Loucy (cell line): Measurements from ENCODE around the gene FSTL5.

ENCODE experiments used
- H2AFZ ChIP-seq: fragments of 200-600 bp; sonication (generic); 2 replicates; pipeline ENCODE4 v1.6.0; 2016; ENCODE audit warnings: antibody characterized with exemption, mild to moderate bottlenecking, low read length, moderate library complexity
- H3F3A ChIP-seq: fragments of 200-600 bp; 2 replicates; pipeline ENCODE4 v1.6.0; 2016; ENCODE audit warnings: antibody characterized with exemption, low read depth, mild to moderate bottlenecking
- H3K27me3 ChIP-seq: fragments of 200-600 bp; sonication (generic); 2 replicates; pipeline ENCODE4 v1.6.1; 2014; ENCODE audit warnings: low read length, mild to moderate bottlenecking; ENCODE audit not compliant: insufficient read depth, poor library complexity, severe bottlenecking
- H3K36me3 ChIP-seq: fragments of 200-600 bp; sonication (generic); 2 replicates; pipeline ENCODE4 v1.6.1; 2016; ENCODE audit warnings: low read length; ENCODE audit not compliant: insufficient read depth
- H3K4me1 ChIP-seq: fragments of 200-600 bp; sonication (generic); 2 replicates; pipeline ENCODE4 v1.5.1; 2014; ENCODE audit warnings: low read length, mild to moderate bottlenecking; ENCODE audit not compliant: insufficient read depth, poor library complexity, severe bottlenecking
- H3K4me2 ChIP-seq: fragments of 200-600 bp; sonication (generic); 2 replicates; pipeline ENCODE4 v1.6.0; 2014; ENCODE audit warnings: antibody characterized with exemption, low read length, low read depth, mild to moderate bottlenecking; ENCODE audit not compliant: poor library complexity, severe bottlenecking
- H3K4me3 ChIP-seq: fragments of 200-600 bp; sonication (generic); 2 replicates; pipeline ENCODE4 v1.5.1; 2014; ENCODE audit warnings: low read length, mild to moderate bottlenecking, mixed read lengths; ENCODE audit not compliant: poor library complexity, severe bottlenecking
- H3K79me2 ChIP-seq: fragments of 200-600 bp; sonication (generic); 2 replicates; pipeline ENCODE4 v1.6.1; 2014; ENCODE audit warnings: low read length; ENCODE audit not compliant: insufficient read depth
- H3K9ac ChIP-seq: fragments of 200-600 bp; sonication (generic); 2 replicates; pipeline ENCODE4 v1.6.0; 2014; ENCODE audit warnings: mild to moderate bottlenecking, low read depth, low read length, moderate library complexity; ENCODE audit not compliant: poor library complexity, severe bottlenecking
- H3K9me2 ChIP-seq: fragments of 200-600 bp; sonication (generic); replicated peaks from 2 replicates; pipeline ENCODE4 v1.6.1; 2016; ENCODE audit warnings: low read depth, low read length, mixed read lengths
- H3K9me3 ChIP-seq: fragments of 200-600 bp; sonication (generic); 2 replicates; pipeline ENCODE4 v1.6.1; 2014; ENCODE audit warnings: mild to moderate bottlenecking, antibody characterized with exemption, low read length, low read depth; ENCODE audit not compliant: insufficient read depth
- H4K20me1 ChIP-seq: fragments of 200-600 bp; sonication (generic); 2 replicates; pipeline ENCODE4 v1.6.0; 2014; ENCODE audit warnings: antibody characterized with exemption, low read length, mild to moderate bottlenecking; ENCODE audit not compliant: insufficient read depth, poor library complexity, severe bottlenecking
- EZH2phosphoT487 ChIP-seq: fragments of 200-600 bp; IDR thresholded peaks from 2 replicates; pipeline ENCODE4 v1.6.1; 2018; ENCODE audit warnings: antibody characterized with exemption, mild to moderate bottlenecking, moderate library complexity, borderline replicate concordance
- TF ChIP-seq, protein P1 (sequence below): fragments of 200-600 bp; sonication (generic); conservative IDR thresholded peaks from 2 replicates; pipeline ENCODE4 v1.5.1; 2014; ENCODE audit warnings: mild to moderate bottlenecking, antibody characterized with exemption, low read length

The FSTL5 gene

DNA sequence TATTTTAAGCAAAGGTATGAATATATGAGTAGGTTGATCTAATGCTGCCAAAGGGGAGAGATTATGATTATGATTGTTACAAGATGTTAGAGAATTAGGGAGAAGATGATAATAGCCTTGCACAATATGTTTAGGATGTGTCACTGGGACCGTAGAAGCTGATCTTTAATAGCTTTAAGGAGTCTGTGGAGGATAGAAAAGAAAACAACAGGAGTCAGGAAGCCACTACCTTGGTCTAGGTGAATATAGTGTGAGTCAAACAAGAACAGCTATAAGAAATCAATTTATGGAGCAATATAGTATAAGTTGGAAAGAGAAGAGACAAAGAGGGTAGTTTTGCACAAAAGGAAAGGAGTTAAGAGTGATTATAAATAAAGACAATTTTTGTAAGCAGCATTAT lies 232.7 kb downstream of the FSTL5 start:
- Histone ChIP-seq H4K20me1 (no peaks in the 10 kb centered on the region), H3K27me3 (no peaks in the 10 kb centered on the region), H3K36me3 (no peaks in the 10 kb centered on the region), H3K4me3 (no peak overlapping the region), H3K9me3 (no peaks in the 10 kb centered on the region), H3K9me2 (no peaks in the 10 kb centered on the region), H3K4me1 (no peaks in the 10 kb centered on the region), H3K4me2 (no peak overlapping the region), H3F3A (no peaks in the 10 kb centered on the region), H2AFZ (no peak overlapping the region), H3K9ac (no peak overlapping the region), H3K79me2 (no peaks in the 10 kb centered on the region)
- no peak for TF ChIP-seq EZH2phosphoT487

DNA sequence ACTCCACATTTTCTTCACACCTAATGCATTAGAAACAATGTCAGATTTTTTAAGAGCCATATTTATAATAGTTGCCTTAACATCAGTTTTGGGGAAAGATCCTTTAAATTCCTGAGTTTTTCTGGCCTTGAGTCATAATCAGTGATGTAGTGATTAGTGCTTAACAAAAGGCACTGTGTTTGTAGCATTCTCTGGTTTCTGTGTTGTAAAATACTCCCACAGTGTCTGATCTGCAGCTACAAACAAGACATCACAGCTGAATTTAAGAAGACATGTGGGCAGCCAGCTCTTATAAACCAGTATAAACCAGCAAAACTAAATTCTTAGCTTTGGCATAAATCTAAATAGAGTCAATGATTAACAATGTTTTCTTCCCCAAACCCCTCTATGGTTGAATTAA lies 233.8 kb downstream of the FSTL5 start:
- H3K9me3 ChIP-seq = no peaks in the 10 kb centered on the region
- H3K9ac ChIP-seq = no peak overlapping the region
- no peaks in the 10 kb centered on the region for H3K79me2 ChIP-seq
- H3K27me3 ChIP-seq = no peaks in the 10 kb centered on the region
- H3K9me2 ChIP-seq = no peaks in the 10 kb centered on the region
- no peaks in the 10 kb centered on the region for H3K4me1 ChIP-seq
- H3K4me2 ChIP-seq = no peak overlapping the region
- H2AFZ ChIP-seq = no peak overlapping the region
- H3F3A ChIP-seq = no peaks in the 10 kb centered on the region
- no peaks in the 10 kb centered on the region for H3K36me3 ChIP-seq
- no peak overlapping the region for H3K4me3 ChIP-seq
- H4K20me1 ChIP-seq = no peaks in the 10 kb centered on the region
- no peak for TF ChIP-seq EZH2phosphoT487
- TF ChIP-seq, protein P1, sequence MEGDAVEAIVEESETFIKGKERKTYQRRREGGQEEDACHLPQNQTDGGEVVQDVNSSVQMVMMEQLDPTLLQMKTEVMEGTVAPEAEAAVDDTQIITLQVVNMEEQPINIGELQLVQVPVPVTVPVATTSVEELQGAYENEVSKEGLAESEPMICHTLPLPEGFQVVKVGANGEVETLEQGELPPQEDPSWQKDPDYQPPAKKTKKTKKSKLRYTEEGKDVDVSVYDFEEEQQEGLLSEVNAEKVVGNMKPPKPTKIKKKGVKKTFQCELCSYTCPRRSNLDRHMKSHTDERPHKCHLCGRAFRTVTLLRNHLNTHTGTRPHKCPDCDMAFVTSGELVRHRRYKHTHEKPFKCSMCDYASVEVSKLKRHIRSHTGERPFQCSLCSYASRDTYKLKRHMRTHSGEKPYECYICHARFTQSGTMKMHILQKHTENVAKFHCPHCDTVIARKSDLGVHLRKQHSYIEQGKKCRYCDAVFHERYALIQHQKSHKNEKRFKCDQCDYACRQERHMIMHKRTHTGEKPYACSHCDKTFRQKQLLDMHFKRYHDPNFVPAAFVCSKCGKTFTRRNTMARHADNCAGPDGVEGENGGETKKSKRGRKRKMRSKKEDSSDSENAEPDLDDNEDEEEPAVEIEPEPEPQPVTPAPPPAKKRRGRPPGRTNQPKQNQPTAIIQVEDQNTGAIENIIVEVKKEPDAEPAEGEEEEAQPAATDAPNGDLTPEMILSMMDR = no peak

DNA sequence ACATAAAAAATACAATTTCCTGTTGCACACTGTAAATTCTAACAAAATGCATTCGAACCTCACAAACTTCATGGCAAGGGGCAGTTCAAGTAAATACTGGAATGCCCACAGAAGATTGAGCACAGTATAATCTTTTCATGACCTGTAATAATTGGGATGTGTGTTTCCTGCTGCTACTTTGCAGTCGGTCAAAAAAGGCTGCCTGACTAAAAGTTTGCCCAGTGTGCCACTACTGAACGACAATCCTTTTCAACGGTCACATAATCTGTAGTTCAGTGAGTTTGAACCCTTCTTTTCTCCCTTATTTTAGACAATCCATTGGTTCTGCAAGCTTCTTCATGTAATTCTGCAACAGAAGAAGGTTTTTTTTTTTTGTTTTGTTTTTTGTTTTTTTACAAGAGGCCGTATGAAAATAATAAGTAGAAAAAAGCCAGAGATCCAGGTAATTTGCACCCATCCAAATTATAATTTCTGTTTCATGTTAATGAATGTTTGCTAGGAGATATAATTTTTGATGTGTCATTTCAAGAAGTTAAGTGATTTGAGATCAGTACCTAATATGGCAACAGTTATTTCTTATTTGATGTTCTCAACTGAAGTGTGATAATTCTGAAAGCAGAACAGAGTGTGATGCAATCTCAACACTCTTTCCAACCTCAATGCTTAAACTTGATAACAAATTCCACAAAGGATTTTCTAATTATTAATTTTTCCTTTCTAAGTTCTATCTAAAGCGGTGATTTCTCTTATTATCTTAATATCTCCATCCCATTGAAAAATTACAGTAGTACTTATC lies 237.6 kb downstream of the FSTL5 start:
- Histone ChIP-seq H3F3A (no peaks in the 10 kb centered on the region), H3K79me2 (no peaks in the 10 kb centered on the region), H3K9me2 (no peaks in the 10 kb centered on the region), H2AFZ (no peak overlapping the region), H3K9ac (no peak overlapping the region), H3K4me3 (no peak overlapping the region), H3K36me3 (no peaks in the 10 kb centered on the region), H3K9me3 (no peaks in the 10 kb centered on the region), H3K27me3 (no peaks in the 10 kb centered on the region), H3K4me1 (no peaks in the 10 kb centered on the region), H3K4me2 (no peak overlapping the region), H4K20me1 (no peaks in the 10 kb centered on the region)
- TF ChIP-seq, protein P1 = no peak
- no peak for TF ChIP-seq EZH2phosphoT487
